HG03342 (cell line): ENCODE data around the gene ATP6V0C.

Experiments used
- ATAC-seq: cut with Tn5 transposase; IDR thresholded peaks from one replicate; pipeline ENCODE4 v1.9.1; 2021; ENCODE audit warnings: mild to moderate bottlenecking, moderate library complexity; ENCODE audit not compliant: unreplicated experiment

Gene ATP6V0C

DNA sequence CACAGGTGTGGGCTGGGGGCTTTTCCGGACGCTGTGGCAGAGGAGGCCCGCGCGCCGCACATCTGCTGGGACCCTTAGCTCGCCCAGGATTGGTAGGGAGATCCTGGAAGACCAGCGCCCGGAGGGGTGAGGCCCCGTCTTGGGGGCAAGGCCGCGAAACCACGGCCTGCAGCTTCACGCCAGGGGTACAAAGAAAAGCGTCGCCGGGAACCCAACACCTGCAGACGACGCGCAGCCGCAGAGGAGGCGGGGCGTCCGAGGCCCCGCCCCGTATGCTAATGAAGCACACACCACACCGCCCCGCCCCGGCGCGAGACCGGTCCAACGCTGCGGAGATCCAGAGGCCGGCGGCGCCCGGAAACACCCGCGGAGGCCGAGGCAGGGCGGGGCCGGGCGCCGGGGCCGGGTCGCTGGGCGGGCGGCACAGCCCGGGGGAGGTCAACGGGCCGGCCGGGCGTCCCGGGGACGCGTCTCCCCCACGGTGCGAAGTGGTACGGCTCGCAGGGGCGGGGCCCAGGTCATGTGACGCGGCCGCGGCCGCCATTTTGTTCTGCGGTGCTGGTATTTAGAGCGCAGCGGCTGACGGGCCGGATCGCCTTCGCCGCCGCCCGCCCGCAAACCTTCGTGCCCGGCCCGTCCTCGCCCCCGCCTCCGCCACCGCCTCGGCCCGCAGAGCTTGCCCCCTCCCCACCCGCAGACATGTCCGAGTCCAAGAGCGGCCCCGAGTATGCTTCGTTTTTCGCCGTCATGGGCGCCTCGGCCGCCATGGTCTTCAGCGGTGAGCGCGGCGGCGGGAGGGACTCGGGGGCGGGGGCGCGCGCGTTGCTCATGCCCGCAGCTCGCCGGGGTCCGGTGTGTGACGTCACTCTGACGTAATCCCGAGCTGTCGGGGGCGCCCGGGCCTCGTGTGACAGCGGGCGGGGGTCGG is at the start of gene ATP6V0C:
Gene ATP6V0C, plus strand, starts transcription at position 548 of the 928 bp plus-strand sequence. Its CDS starts 152 bp downstream, at position 700.
- ATAC-seq = peak; percentile 69

GRCh38 chr16:2464333-2464732 is 49.4 kb upstream of the ATP6V0C start:
- ATAC-seq = no peak

DNA sequence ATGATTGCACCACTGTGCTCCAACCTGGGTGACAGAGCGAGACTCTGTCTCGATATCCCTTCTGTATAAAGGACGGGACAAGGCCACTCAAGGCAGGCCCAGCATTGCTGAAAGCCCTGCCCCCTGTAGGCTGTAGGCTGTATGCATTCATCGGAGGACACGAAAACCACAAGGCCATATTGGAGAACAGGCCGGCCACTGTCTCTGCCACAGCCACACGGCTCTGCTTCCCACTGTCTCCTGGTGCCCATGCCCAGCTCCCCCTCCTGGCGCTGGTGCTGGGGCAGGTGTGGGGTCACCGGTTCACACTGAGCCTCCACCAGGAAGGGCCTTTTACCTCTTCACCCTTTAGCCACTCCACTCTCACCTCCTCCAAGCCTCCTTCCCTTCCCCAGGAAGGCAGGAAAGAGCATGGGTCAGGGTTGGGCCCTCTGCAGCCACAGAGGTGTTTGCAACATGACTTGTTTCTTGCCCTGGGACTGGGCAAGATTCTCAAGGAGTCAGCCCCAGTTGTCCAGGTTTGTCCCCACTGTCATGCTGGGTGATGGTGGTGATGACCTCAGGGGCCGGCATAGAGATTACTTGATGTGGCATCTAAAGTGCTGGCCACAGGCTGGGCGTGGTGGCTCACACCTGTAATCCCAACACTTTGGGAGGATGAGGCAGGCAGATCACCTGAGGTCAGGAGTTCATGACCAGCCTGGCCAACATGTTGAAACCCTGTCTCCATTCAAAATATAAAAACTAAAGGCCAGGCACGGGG is 47.9 kb upstream of the ATP6V0C start:
- no peak for ATAC-seq

- no peak for ATAC-seq
Observed at GRCh38 chr16:2466667-2467527, 46.9 kb upstream of the ATP6V0C start.

- ATAC-seq = no peak
Observed at GRCh38 chr16:2467528-2468232, 46.1 kb upstream of the ATP6V0C start.

DNA sequence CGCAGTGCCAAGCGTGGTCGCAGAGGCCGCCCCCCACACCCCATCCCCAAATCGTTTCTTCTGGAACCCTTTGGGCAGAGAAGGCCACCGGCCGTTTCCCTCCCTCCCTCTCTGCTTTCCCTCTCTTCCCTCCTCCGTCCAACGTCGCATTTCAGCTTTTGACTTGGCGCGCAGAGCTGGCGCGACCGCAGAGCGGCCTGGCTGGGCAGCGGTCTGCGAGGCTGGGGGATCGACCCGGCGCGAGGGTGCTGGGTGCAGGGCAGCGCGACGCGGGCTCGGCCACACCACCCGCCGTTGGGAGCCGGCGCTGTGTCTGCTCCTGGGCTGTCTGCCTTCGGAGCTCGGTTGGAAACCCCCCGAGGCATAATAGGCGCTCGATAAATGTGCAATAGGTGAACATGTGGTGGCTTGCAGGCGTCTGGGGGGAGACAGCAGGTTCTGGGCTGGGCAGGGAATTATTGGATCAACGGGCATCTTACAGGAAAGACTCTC is 45.5 kb upstream of the ATP6V0C start:
- no peak for ATAC-seq

- ATAC-seq = no peak
Observed at GRCh38 chr16:2468725-2469398, 44.9 kb upstream of the ATP6V0C start.

- ATAC-seq = no peak
Observed at GRCh38 chr16:2469399-2470233, 44.1 kb upstream of the ATP6V0C start.

DNA sequence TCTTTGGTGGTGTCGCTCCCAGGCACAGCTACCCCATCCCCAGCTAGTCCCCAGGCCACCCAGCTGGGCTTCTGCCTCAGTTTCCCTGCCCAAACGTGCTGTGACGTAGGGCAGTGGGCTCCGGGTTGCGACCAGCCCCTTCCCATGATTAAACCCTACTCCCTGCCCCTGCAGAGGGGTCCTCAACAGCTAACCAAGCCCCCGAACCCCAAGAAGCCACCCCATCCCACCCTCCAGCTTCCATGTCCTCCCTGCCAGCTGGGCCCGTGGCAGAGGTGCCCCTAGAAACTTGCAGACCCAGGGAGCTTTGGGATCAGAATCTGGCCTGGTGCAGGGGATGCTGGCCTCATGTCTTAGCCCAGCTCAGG is 43.5 kb upstream of the ATP6V0C start:
- no peak for ATAC-seq

GRCh38 chr16:2470603-2471015 is 43.1 kb upstream of the ATP6V0C start:
- no peak for ATAC-seq

DNA sequence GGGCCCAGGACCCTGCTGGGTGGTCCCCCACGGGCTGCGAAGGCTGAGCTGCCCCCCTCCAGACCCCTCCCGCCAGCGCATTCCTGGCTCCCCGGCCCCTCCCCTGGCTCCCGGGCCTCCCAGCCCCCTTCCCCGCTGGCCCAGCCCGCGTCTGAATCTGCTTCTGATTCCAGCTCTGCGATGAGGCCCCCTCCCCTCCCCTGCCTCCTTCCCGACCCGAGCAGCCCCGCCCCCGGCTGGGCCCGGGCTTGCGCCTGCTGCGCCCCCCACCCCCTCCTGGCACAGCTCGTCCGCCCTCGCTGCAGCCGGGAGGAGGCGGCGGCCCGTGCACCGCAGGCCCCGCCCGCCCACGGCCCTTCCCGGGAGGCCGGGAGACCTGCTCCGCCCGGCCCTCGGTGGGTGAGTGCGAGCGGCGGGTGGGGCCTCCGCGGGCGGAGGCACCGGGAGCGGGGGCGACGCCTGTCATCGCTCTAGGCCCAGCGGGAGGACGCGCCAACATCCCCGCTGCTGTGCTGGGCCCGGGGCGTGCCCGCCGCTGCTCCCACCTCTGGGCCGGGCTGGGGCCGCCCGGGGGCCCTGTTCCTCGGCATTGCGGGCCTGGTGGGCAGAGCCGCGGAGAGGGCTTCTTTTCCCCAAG is 42.6 kb upstream of the ATP6V0C start, which contains the start of gene NTN3:
Gene NTN3, plus strand, starts transcription at position 282 of the 637 bp plus-strand sequence. CDS start 405 bp downstream, outside the sequence.
- ATAC-seq = no peak

- no peak for ATAC-seq
Observed at GRCh38 chr16:2471653-2472487, 41.9 kb upstream of the ATP6V0C start.

DNA sequence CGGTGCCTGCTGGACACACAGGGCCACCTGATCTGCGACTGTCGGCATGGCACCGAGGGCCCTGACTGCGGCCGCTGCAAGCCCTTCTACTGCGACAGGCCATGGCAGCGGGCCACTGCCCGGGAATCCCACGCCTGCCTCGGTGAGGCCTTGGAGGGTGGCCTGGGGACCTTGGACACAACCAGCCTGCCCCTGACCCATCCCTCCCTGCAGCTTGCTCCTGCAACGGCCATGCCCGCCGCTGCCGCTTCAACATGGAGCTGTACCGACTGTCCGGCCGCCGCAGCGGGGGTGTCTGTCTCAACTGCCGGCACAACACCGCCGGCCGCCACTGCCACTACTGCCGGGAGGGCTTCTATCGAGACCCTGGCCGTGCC is 41.3 kb upstream of the ATP6V0C start:
- ATAC-seq = no peak

DNA sequence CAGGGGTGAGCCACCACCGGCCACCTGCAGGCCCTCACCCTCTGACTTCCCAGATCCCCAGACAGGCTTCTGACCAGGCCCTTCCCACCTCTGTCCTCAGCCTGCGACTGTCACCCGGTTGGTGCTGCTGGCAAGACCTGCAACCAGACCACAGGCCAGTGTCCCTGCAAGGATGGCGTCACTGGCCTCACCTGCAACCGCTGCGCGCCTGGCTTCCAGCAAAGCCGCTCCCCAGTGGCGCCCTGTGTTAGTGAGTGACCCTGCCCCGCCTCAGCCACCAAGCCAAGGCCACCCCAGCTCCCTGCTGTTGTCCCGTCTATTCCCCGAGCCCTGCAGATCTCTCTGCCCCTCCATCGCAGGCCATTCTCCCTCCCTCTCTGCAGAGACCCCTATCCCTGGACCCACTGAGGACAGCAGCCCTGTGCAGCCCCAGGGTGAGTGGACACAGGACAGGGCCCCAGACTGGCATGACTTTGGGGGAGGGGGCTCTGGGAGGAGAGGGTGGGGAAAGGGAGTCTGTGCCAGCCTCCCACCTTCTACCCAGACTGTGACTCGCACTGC is 40.8 kb upstream of the ATP6V0C start:
- no peak for ATAC-seq

- no peak for ATAC-seq
Observed at GRCh38 chr16:2473446-2473926, 40.3 kb upstream of the ATP6V0C start.

GRCh38 chr16:2473999-2474876 is 39.5 kb upstream of the ATP6V0C start:
- no peak for ATAC-seq
